Right ventricle myocardium inferior (tissue), 1 donor: ENCODE results near the gene EXD2. TPM values are rescaled to one million over a fixed set of nuclear protein-coding genes. Genes with fewer than 3 reads are reported as not detected.
"Not testable (repeated sequence)": the region's sequence is repeated elsewhere in the genome, so short reads cannot be mapped to it uniquely, and the experiment has no call there.

Experiments
- ATAC-seq: fragments of 200-7000 bp; cut with Tn5 transposase; one replicate; pipeline ENCODE4 v1.9.1; 2020; ENCODE audit warnings: mild to moderate bottlenecking, moderate library complexity
- DNase-seq: peaks from one replicate; pipeline ENCODE4 v3.0.0; 2021; ENCODE audit errors: missing footprints
- intact Hi-C: fragments of 100-400 bp; cut with DNase I; formaldehyde crosslinking; loops from one replicate; pipeline ENCODE4 v1.11.0; 2022
- total RNA-seq: library from RNA; stranded (reverse); fragmentation: NEBNext Ultra II Directional; extraction: Animal tissue kit (Norgen Biotek cat#: 25700); gene quantifications from one replicate; pipeline ENCODE4 v1.2.1, GENCODE V29; 2021
- donor health status: DM: no; HTN: yes; CAD: no; lungs with severe emphysema.

EXD2 gene
- total RNA-seq, 1 donor from 2014 or later = 17.0 TPM

DNA sequence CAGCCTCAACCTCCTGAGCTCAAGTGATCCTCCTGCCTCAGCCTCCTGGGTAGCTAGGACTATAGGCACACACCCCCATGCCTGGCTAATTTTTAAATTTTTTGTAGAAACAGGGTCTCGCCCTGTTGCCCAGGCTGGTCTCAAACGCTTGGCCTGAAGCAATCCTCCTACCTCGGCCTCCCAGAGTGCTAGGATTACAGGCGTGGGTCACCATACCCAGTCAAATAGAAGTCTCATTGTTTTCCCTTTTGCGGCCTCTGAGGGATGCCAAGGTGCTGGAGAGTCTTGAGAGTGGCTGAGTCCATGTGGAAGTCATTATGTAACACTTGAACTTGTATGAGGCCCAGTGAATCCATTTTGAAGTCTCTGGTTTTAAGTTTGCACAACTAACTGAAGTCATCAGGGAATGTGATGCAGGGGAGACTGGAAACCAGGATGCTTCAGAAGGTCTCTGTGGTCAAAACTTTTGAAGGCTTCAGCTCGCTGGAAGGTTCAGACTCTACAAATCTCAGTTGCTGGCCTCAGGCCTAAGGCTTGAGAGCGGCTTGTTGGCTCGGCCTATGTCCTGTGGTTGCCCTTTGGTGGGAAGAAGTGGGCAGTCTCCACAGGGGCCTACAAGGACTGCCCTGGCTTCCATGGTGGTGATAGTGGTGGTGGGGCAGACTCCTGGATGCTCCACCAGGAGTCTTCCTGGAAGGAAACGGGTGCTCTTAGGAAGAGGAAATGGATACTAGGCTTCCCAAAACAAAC, 97.8 kb downstream of the EXD2 start:
- DNase-seq (no peak), ATAC-seq (no peak)
- intact Hi-C loops = loop anchor here (1.0 kb wide), 1 partner anchor 28 kb away; no protein-coding TSS in a partner anchor

DNA sequence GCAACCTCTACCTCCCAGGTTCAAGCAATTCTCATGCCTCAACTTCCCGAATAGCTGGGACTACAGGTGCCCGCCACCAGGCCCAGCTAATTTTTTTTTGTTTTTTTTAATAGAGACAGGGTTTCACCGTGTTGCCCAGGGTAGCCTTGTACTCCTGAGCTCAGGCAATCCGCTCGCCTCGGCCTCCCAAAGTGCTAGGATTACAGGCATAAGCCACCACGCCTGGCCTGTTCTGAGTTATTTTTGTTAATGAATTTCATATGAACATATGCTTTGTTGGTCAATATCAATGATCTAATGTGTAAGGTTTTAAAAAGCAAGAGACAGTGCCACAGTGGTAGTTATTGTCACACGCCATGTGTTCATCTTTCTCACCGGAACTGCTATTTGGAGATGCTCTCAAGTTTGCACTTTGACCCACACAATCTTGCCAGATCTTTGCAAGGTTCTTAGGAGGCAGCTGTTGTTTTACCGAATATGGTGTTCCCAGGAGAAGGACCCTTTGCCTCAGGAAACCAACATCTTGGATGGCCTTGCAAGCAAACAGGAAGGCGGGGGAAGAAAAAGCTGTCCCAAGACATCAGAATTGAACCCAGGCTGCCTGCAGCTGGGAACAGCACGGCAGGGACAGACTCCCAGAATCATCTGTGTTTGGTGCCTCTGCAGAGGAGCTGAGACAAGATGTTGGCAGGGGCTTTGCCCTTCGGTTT, 98.7 kb downstream of the EXD2 start:
- ATAC-seq (peak; percentile 20), DNase-seq (no peak)
- intact Hi-C loops = no loop called here

DNA sequence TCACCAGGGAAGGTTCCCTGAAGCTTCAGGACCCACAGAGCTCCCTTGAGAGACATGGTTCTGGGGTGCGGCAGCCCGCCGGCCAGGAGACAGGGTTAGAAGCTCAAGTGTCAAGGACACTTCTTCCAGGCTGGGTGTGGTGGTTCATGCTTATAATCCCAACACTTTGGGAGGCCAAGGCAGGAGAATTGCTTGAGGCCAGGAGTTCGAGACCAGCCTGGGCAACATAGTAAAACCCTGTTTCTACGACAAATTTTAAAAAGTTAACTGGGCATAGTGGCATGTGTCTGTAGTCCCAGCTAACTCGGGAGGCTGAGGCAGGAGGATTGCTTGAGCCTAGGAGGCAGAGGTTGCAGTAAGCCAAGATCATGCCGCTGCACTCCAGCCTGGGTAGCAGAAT, 99.6 kb downstream of the EXD2 start:
- ATAC-seq, intact Hi-C loops, DNase-seq: not testable (repeated sequence)

- DNase-seq = no peak
- intact Hi-C loops = no loop called here
- no peak for ATAC-seq
Observed at GRCh38 chr14:69291396-69291795, 100.1 kb downstream of the EXD2 start.

GRCh38 chr14:69291891-69292561, 100.7 kb downstream of the EXD2 start:
- no peak for DNase-seq
- intact Hi-C loops = no loop called here
- ATAC-seq = no peak

Other genes starting within 250 kb of the EXD2 start
- 136 TPM for gene ACTN1, start 212.2 kb upstream of the EXD2 start, total RNA-seq
- gene DCAF5, start 38.4 kb upstream of the EXD2 start, total RNA-seq = 54.0 TPM
- 94.9 TPM for gene GALNT16, start 68.7 kb downstream of the EXD2 start, total RNA-seq
- gene ERH, start 206.8 kb downstream of the EXD2 start, total RNA-seq = 110 TPM
- 18.0 TPM for gene SLC39A9, start 207.2 kb downstream of the EXD2 start, total RNA-seq